DMS 273 (cell line): Measurements from ENCODE around the gene XYLB.
"Not testable (repeated sequence)": the region's sequence is repeated elsewhere in the genome, so short reads cannot be mapped to it uniquely, and the experiment has no call there.

Experiments
- DNase-seq: peaks from one replicate; lab custom pipeline; 2025; ENCODE audit not compliant: unreplicated experiment; lab: John Stamatoyannopoulos, UW

Gene XYLB

GRCh38 chr3:38387862-38388261, 41.3 kb downstream of the XYLB start:
- no peak for DNase-seq

GRCh38 chr3:38392604-38393163, 46.1 kb downstream of the XYLB start:
- no peak for DNase-seq

GRCh38 chr3:38396239-38396638, 49.7 kb downstream of the XYLB start:
- DNase-seq, result no peak

- DNase-seq, result no peak
These were observed 50.3 kb downstream of the XYLB start for GRCh38 chr3:38396861-38397260.

GRCh38 chr3:38397320-38397719, 50.7 kb downstream of the XYLB start:
- no peak for DNase-seq

- no peak for DNase-seq
These were observed 54.8 kb downstream of the XYLB start for GRCh38 chr3:38401246-38401962.

GRCh38 chr3:38404286-38404685, 57.7 kb downstream of the XYLB start:
- no peak for DNase-seq

GRCh38 chr3:38411591-38411990, 65.0 kb downstream of the XYLB start:
- no peak for DNase-seq

- not testable (repeated sequence) for DNase-seq
These were observed 74.2 kb downstream of the XYLB start for GRCh38 chr3:38420758-38421157.

GRCh38 chr3:38421679-38422336, 75.2 kb downstream of the XYLB start:
- no peak for DNase-seq

GRCh38 chr3:38426798-38427426, 80.3 kb downstream of the XYLB start:
- DNase-seq, result not testable (repeated sequence)

GRCh38 chr3:38432871-38433658, 86.5 kb downstream of the XYLB start:
- DNase-seq, result not testable (repeated sequence)

GRCh38 chr3:38433661-38434060, 87.1 kb downstream of the XYLB start:
- not testable (repeated sequence) for DNase-seq

GRCh38 chr3:38438436-38439069, 92.0 kb downstream of the XYLB start:
- DNase-seq, result peak; percentile 2

GRCh38 chr3:38443205-38443604, 96.6 kb downstream of the XYLB start:
- DNase-seq, result not testable (repeated sequence)

- no peak for DNase-seq
These were observed 99.6 kb downstream of the XYLB start for GRCh38 chr3:38446085-38446686.

- no peak for DNase-seq
These were observed 100.2 kb downstream of the XYLB start for GRCh38 chr3:38446812-38447211.

GRCh38 chr3:38450853-38451252, 104.3 kb downstream of the XYLB start:
- DNase-seq, result no peak

GRCh38 chr3:38453075-38453912, 106.7 kb downstream of the XYLB start, which contains the start of gene ACVR2B:
ACVR2B (plus strand) TSS chr3:38453890; CDS start chr3:38454323, 433 bp downstream.
- peak; percentile 90 for DNase-seq
